HCEC 1CT (cell line): ENCODE data around the gene ASB8.
"Not testable (repeated sequence)": the region's sequence is repeated elsewhere in the genome, so short reads cannot be mapped to it uniquely, and the experiment has no call there.

Experiments used
- DNase-seq: peaks from one replicate; pipeline ENCODE4 v3.0.0-alpha.2; 2017

ASB8 gene

GRCh38 chr12:48182631-48183030 lies 25.3 kb upstream of the ASB8 start:
- no peak for DNase-seq

GRCh38 chr12:48180857-48181495 lies 23.7 kb upstream of the ASB8 start:
- no peak for DNase-seq

GRCh38 chr12:48180424-48180823 lies 23.1 kb upstream of the ASB8 start:
- no peak for DNase-seq

GRCh38 chr12:48179466-48179865 lies 22.2 kb upstream of the ASB8 start:
- DNase-seq: no peak

- DNase-seq: no peak
These were observed 20.7 kb upstream of the ASB8 start for GRCh38 chr12:48177982-48178381.

- no peak for DNase-seq
These were observed 19.1 kb upstream of the ASB8 start for GRCh38 chr12:48176417-48176751.

DNA sequence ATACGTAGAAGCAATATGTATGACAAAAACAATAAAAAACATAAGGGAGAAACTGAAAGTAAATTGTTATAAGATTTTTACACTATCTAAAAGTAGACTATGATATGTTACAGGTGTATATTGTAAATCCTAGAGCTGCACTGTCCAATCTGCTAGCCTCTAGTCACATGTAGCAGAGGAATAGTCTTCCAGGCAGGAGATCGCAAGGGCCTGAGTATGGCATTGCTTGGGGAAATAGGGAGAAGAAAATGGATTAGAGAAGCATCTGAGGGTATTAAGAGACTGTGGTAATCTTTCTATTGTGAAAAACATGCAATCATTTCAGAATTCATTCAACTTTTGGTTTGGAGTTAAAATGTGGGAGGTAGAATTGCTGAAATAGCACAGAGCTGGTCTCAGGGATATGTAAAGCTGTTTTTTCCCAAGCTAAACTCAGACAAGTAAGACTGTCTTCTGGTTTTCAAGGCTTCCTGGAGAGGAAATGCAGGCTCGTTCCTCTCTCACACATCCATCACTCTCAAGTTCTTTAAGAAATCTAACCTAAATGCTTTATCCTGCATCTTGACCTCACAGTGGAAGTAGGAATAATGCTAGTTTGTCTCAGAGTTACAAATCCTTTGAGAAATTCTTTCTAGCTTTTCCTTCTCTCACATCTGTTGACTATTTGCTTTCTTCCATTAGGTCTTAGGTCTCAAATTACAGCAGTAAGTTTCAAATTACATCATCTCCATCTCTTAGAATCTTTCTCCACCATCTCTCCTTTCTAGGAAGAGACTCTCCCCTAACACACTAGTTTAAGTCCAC lies 18.5 kb upstream of the ASB8 start:
- no peak for DNase-seq

- no peak for DNase-seq
These were observed 11.7 kb upstream of the ASB8 start for GRCh38 chr12:48169011-48169410.

GRCh38 chr12:48165089-48165981 lies 8.0 kb upstream of the ASB8 start:
- DNase-seq: peak; percentile 38

DNA sequence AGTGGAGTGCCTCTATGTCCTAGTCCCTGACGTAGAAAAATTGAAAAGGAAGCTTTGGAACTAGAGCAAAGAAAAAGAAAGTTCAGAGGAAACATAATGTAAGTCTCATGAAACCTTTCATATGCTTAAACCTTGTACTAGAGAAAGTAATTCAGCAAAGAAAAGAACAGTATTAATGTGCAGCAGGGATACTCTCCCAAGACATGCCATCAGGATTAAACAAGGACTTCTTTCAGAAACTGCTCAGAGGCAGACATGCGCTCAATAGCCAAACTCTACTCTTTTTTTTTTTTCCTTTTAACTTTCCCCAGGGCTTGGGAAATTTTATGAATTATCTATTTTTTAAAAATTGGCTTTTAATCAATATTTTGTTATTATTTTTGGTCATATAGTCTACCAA lies 7.1 kb upstream of the ASB8 start:
- DNase-seq: no peak

DNA sequence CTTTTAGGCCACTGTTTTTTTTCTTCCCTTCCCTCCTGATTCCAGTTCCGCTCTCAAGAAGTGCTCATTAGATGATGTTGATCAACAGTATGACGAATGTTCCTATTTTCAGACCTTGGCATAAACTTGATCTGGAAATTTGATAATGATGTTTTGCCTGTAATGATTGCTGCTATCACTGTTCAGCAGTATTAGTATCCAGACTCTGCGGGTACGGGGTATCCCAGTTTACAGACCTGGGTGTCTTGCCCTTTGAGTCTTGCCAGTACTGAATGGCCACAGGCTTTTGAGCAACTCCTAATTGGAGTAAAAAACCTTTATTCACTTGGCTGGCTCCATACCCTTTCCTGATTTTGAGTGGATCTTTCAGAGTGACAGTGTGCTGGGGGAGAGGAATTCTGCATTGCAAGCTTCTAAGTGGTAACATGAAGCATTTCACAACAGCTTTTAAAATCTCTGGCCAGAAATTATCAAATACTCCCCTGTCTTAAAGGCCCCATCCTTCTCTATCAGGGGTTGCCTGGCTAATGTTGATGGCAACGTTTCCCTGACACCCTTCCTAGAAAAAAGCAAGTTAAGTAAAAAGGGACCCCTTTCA lies 5.9 kb upstream of the ASB8 start:
- no peak for DNase-seq

DNA sequence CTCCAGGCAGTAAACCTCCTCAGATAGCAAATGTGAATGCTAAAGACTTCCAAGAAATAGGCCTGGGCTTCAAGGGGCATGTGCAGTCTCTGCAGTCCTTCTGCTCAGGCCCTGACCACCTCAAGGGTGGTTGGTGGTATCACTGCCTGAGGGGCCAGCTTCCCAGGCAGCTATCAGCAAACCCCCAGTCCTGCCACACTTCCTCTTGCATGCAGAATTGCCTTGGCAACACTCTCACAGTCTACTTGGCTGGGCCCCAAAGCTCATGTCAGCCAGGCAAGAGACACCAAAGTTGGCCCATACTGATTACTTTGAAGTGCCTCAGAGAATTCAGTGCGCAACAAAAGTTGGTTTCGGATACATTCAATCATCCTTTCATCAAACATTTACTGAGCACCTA lies 3.5 kb upstream of the ASB8 start:
- no peak for DNase-seq

- no peak for DNase-seq
These were observed 2.7 kb upstream of the ASB8 start for GRCh38 chr12:48160046-48160445.

- no peak for DNase-seq
These were observed 615 bp upstream of the ASB8 start for GRCh38 chr12:48157889-48158370.

GRCh38 chr12:48156652-48157017 lies 680 bp downstream of the ASB8 start:
- no peak for DNase-seq

DNA sequence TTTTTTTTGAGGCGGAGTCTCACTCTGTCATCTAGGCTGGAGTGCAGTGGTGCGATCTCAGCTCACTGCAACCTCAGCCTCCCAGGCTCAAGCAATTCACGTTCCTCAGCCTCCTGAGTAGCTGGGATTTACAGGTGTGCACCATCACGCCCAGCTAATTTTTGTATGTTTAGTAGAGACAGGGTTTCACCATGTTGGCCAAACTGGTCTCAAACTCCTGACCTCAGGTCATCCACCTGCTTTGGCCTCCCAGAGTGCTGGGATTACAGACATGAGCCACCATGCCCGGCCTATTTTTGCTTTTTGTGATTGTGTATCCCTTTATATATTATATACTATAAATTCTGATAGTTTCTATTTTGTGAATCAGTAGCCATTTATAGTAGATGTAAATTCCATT lies 1.5 kb downstream of the ASB8 start:
- DNase-seq: not testable (repeated sequence)

DNA sequence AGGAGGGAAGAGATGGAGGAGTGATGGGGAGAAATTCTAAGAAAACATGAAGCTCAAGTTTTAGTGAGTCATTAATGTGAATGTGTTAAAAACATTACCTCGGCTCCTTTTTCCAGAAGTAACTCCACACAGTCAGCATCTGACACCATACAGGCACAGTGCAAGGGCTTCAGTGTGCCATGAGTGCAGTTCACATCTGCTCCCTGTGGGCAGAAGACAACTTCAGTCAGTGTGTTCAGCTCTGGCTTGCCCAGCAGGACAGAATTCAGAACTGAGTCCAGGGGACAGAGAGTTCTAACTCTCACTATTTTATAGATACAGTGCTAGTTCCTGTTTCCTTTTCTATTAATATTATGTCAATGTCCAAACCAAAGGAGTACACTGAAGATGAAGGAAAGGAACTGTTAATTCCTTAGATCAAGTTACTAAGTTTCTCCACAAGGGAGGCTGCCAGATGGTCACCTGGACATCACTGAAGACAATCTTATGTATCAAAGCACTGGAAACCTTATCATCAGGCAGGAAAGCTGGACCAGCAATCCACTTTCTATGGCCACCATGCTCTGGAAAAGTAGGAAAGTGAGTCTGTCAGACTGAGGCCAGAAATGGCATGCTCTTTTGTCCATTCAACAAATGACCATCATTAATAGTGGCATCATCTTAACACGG lies 6.1 kb downstream of the ASB8 start:
- DNase-seq: no peak

- DNase-seq: no peak
These were observed 11.3 kb downstream of the ASB8 start for GRCh38 chr12:48145981-48146380.

DNA sequence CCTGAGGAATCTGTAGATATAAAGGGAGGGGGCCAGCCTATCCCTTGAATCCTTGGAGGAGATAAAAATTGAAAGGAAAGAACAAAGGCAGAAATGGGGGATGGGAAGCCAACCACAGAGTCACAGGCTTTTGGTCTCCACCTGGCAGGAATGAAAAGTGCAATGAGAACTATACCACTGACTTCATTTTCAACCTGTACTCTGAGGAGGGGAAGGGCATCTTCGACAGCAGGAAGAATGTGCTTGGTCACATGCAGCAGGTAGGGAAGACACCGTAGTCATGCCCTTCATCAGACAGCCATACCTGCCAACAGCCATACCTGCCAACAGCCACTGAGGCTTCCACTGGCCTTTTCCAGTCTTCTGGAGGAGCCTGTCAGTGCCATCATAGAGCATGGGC lies 13.4 kb downstream of the ASB8 start:
- DNase-seq: no peak

DNA sequence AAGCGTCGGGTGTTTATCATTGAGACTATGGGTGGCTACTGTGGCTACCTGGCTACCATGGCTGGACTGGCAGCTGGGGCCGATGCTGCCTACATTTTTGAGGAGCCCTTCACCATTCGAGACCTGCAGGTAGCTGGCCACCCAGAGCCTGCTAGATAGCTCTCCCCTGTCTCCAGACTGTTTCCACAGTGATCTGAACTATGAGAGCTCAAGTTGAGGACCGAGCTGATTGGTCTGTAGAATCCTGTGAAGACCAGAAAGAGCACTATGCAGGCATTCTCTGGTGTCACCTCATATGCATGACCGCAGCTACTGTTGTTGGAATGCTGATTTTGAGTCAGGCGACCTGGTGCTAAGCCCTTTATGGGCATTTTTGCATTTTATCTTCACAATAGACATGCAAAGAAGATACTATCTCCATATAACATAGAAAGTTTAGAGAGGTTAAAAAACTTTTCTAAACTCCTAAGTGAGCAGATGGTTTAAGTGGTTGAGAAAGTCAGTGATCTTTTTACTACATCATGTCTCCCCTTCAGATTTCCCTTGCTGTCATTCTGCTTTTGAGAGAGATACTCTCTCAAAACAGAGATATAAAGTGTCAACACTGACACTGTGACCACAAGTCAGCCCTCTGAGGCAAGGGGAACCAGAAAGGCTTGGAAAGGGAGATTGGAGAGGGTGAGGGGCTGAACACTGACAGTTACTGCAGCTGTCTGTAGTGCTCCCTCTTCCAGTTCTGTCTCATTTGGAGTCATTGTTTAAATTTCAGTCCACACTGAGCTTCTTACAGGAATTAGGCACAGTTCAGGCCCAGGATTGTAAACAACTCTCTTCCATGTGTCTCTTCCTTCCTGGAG lies 14.3 kb downstream of the ASB8 start:
- no peak for DNase-seq

- DNase-seq: no peak
These were observed 22.3 kb downstream of the ASB8 start for GRCh38 chr12:48135027-48135426.

GRCh38 chr12:48132826-48133225 lies 24.5 kb downstream of the ASB8 start:
- no peak for DNase-seq
